ENCODE measurements around the gene TACSTD2.
A peak's percentile ranks its signal among the peaks of the same experiment; 100 is the strongest.
"Not testable (repeated sequence)": the region's sequence is repeated elsewhere in the genome, so short reads cannot be mapped to it uniquely, and the experiment has no call there.

The TACSTD2 gene

DNA sequence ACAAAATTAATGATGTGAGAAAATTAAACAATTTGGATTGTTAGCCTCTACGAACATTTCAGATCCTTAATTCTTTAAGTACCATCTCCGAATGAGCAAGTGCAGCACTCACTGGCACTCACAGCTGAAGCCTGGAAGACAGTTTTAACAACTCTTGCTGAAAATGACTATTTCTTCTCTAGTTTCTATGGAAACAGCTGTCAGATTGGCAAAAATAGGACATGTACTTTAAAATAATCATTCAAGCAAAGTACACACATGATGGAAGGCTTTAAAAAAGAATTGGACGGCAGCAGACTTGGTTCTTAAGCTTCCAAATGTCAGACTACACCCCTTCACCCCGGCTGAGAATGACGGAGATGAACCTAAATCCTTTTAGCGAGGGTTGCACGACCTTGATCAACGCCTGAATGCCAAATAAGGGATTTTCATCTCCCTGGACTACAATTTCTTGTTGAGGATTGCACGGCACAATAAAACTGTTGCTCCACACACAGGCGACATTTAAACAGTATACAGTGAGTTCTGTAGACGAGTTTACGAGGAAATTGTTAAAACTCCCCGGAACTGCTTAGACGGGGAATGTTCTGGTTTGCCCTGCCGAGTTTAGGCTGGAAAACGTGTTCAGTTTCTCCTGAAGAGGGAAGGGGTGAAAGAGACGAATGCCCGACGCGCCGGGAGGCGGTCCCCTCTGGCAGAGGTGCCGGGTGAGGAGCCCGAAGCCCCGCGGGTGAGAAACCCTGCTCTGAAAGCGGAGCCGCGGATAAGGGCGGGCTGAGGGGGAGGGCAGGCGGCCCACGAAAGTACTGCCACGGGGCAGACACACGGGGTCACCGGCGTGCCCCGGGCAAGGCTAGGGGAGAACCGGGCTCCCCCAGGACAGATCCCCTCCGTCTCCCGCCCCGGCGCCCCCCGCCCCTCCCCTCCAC lies 31.2 kb downstream of the TACSTD2 start:
- Histone ChIP-seq H3K27me3 (no peaks in the 10 kb centered on the region), H3K9me3 (no peaks in the 10 kb centered on the region), H3K4me1 (peaks cover 8% of the 10 kb centered on the region), H4K20me1 (no peaks in the 10 kb centered on the region), H3K4me2 (peak overlapping the region; percentile 84), H3K27ac (peak overlapping the region; percentile 80), H3K9ac (peak overlapping the region; percentile 77), H3K4me3 (peak overlapping the region; percentile 78), H3K36me3 (no peaks in the 10 kb centered on the region)
- TF ChIP-seq Cebpa-rat (IDR thresholded peaks at IDR 0.05) = no peak

GRCh38 chr1:58543260-58543659 lies 33.8 kb downstream of the TACSTD2 start:
- Histone ChIP-seq H3K9ac (no peak overlapping the region), H3K4me2 (no peak overlapping the region), H4K20me1 (0 out of 2 replicates have a peak, but pooled peaks cover 5% of the 10 kb centered on the region), H3K27ac (no peak overlapping the region), H3K4me3 (no peak overlapping the region), H3K27me3 (no peaks in the 10 kb centered on the region), H3K9me3 (no peaks in the 10 kb centered on the region), H3K36me3 (no peaks in the 10 kb centered on the region), H3K4me1 (peaks cover 8% of the 10 kb centered on the region)
- TF ChIP-seq Cebpa-rat (IDR thresholded peaks at IDR 0.05) = no peak

DNA sequence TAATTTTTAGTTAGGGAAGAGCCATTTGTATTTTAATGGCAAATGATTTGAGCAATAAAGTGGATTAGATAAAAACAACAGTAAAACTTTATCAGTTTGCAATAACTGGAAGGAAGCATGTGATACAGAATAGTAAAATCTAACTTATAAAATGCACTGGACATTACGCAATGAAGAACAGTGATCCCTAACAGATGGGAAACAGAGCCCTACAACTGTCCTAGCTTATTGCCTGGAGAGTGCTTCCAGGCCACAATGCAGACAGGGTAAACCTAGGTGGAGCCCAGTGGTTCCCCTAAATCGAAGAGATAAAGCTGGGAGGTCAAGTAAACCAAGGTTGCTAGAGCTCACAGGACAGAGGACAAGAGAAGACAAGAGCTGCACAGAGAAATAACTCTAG lies 37.5 kb downstream of the TACSTD2 start:
- Histone ChIP-seq H3K4me3 (no peak overlapping the region), H3K4me2 (no peak overlapping the region), H3K4me1 (no peaks in the 10 kb centered on the region), H3K9ac (no peak overlapping the region), H3K36me3 (peaks cover 4% of the 10 kb centered on the region; the same call in 1 of the 2 replicates), H3K27me3 (no peaks in the 10 kb centered on the region), H4K20me1 (0 out of 2 replicates have a peak, but pooled peaks cover 5% of the 10 kb centered on the region), H3K9me3 (no peaks in the 10 kb centered on the region), H3K27ac (no peak overlapping the region)
- peak; percentile 57; the same call in 1 of the 2 replicates for TF ChIP-seq Cebpa-rat (IDR thresholded peaks at IDR 0.05)

DNA sequence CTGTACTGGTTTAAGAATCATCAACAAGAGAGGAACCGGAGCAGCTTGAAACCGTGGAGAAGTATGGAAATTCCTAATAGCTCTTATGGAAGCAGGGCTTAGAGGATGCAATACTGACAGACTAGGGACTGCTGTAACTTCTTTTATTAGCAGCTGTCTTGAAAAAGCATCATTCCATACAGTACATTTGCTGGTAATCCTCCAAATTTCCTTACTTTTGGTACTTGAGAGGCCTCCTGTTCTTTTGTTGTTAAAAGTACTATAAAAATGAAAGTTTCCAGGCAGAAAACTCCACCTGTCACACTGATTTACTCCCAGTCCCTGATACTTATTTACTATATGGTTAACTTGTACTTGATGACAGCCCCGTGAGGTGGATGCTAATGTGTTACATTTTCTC lies 38.2 kb downstream of the TACSTD2 start:
- no peaks in the 10 kb centered on the region for H3K4me1 ChIP-seq
- H3K4me3 ChIP-seq = no peak overlapping the region
- peaks cover 4% of the 10 kb centered on the region; the same call in 1 of the 2 replicates for H3K36me3 ChIP-seq
- H3K27ac ChIP-seq = no peak overlapping the region
- H3K9ac ChIP-seq = no peak overlapping the region
- no peak overlapping the region for H3K4me2 ChIP-seq
- H3K27me3 ChIP-seq = no peaks in the 10 kb centered on the region
- no peaks in the 10 kb centered on the region for H3K9me3 ChIP-seq
- H4K20me1 ChIP-seq = 0 out of 2 replicates have a peak, but pooled peaks cover 5% of the 10 kb centered on the region
- TF ChIP-seq Cebpa-rat (IDR thresholded peaks at IDR 0.05) = no peak

DNA sequence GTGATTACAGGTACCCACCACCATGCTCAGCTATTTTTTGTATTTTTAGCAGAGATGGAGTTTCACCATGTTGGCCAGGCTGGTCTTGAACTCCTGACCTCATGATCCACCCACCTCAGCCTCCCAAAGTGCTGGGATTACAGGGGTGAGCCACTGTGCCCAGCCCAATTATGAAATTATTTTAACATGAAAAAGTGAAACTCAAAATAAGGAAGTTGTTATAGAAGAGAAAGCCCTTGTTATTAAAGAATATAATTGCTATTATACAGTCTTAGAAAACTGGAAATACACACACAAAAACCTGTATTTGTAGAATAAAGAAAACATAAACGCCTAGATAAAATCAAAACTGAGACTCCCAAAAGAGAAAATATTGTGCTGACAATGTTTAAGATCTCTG lies 45.2 kb downstream of the TACSTD2 start:
- not testable (repeated sequence) for H4K20me1 ChIP-seq, H3K9ac ChIP-seq, H3K9me3 ChIP-seq, H3K4me2 ChIP-seq, H3K27me3 ChIP-seq, H3K4me1 ChIP-seq, H3K36me3 ChIP-seq, H3K4me3 ChIP-seq, H3K27ac ChIP-seq

DNA sequence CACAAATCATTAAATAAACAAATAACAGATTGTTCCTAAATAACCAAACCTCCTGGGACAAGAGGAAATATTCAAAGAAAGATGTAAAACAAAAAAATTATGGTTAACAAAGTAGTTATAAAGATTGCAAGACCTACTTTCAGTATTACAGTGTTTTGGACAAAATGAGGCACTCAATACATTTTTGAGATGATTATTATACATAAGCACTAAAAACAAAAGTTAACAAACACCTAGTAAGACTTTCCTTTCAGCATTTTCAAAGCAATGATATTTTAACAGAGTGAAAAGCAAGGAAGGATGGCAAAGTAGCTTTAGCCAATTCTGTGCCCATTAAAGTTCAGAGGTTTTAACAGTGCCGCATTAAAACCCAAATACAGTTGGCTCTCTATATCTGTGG lies 47.8 kb downstream of the TACSTD2 start:
- H3K27me3 ChIP-seq = no peaks in the 10 kb centered on the region
- no peaks in the 10 kb centered on the region for H3K4me1 ChIP-seq
- H4K20me1 ChIP-seq = no peaks in the 10 kb centered on the region
- no peak overlapping the region for H3K4me2 ChIP-seq
- no peak for TF ChIP-seq Cebpa-rat (IDR thresholded peaks at IDR 0.05)
- no peaks in the 10 kb centered on the region for H3K9me3 ChIP-seq
- H3K9ac ChIP-seq = no peak overlapping the region
- H3K36me3 ChIP-seq = no peaks in the 10 kb centered on the region
- H3K27ac ChIP-seq = no peak overlapping the region
- H3K4me3 ChIP-seq = no peak overlapping the region

DNA sequence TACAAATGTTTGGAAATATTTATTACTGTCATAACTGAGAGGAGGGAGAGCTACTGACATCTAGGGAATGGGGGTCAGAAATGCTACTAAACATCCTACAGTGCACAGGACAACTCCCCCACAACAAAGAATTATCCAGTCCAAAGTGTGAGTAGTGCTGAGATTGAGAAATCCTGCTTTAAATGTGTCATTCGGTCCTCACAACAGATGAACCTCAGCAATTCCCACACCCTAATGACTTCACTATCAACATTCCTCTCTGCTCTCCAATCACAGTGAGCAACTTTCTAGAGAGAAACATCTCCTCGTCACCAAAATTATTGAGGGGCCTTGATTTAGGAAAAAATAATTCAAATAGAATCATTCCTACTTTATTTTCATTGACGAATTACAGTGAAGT lies 48.5 kb downstream of the TACSTD2 start:
- Histone ChIP-seq H3K9ac (no peak overlapping the region), H3K4me1 (no peaks in the 10 kb centered on the region), H3K27me3 (no peaks in the 10 kb centered on the region), H4K20me1 (no peaks in the 10 kb centered on the region), H3K9me3 (no peaks in the 10 kb centered on the region), H3K4me3 (no peak overlapping the region), H3K27ac (no peak overlapping the region), H3K4me2 (no peak overlapping the region), H3K36me3 (peaks cover 4% of the 10 kb centered on the region; the same call in 1 of the 2 replicates)
- TF ChIP-seq Cebpa-rat (IDR thresholded peaks at IDR 0.05) = no peak

Measured in BLaER1 (cell line).